GM18867 (cell line): Measurements from ENCODE around the gene ZAP70.

ENCODE experiments used
- ATAC-seq: cut with Tn5 transposase; IDR thresholded peaks from one replicate; pipeline ENCODE4 v1.9.1; 2021; ENCODE audit warnings: mild to moderate bottlenecking, moderate library complexity; ENCODE audit not compliant: unreplicated experiment

Gene ZAP70

DNA sequence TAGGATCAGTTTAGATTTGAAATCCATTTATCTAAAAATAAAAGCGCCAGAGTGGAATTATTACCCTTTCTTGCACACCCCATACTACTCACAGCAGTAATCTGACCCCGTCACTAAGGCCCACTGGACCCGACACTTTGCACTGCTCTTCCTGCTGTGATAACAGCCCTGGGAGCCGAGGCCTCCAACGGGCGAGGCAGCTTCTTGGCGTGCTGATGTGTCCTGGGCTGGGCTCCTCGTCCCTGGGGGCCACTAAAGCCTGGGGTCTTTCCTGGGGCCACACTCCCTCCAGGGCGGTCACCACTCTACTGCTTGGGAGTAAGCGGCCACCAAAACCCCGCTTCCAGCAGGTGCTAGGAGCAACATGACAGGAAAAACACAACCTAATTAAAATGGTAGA lies 61.7 kb downstream of the ZAP70 start:
- no peak for ATAC-seq

DNA sequence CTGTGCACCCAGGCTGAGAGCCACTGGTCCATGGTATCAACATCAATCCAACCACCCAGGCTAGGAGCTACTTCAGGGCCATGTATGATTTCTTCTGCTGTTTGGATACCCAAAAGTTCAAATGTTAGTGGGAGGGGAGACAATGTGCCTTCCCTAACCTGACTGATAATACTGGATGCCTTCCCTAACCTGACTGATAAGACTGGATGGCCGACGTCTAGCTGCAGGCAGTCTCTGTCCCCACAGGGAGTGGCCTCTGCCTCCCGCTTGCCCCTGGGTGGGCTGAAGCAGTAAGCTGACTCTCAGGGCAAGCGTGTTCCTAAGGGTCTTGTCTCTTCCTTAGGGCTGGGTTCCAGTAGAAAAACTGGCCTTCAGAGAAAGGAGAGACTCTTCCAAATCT lies 65.8 kb downstream of the ZAP70 start:
- ATAC-seq = no peak

DNA sequence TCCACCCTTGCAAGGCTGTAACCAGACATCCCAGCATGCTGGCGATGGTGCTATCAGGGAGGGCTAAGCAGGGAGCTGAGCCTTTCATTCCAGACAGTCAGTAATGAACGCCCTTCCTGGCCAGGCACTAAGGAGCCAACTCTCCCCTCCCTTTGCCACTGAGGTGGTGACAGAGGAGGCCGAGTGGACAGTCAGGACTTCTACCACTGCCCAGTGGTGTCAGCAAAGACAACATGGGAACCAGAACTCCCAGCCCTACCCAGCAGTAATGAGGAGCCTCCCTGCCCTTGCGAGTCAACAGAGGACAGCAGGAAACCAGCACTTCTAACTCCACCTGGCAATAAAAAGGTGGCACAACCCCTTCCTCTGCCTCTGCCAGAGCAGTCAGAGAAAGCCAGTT lies 68.6 kb downstream of the ZAP70 start:
- ATAC-seq = no peak

DNA sequence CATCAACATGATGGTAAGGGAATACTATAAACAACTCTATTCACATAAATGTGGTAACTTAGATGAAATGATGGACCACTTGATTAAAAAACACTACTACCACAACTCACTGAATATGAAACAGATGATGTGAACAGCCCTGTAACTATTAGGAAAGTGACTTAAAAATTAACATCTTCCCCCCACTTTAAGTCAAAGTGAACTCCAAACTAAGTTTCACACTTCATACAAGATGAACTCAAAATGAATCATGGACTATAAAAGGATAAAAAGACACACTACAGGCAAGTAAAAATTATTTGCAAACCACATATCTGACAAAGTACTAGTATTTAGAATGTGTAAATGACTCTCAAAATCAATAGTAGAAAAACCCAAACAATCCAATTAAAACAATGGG lies 71.6 kb downstream of the ZAP70 start:
- ATAC-seq = no peak

DNA sequence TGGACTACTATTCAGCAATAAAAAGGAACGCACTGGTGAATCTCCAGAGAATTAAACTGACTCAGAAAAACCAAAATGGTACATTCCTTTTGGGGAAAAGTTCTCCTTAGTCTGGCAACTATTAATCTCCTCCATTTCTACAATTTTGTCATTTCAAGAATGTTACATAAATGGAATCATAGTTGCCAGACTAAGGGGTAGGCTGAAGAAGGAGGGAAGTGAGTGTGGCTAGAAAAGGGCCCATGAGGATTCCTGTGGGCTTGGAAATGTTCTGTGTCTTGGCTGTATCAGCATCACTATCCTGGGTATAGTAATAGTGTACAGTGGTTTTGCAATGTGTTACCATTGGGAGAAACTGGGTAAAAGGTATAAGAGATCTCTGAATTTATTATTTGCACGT lies 72.4 kb downstream of the ZAP70 start:
- ATAC-seq = no peak

DNA sequence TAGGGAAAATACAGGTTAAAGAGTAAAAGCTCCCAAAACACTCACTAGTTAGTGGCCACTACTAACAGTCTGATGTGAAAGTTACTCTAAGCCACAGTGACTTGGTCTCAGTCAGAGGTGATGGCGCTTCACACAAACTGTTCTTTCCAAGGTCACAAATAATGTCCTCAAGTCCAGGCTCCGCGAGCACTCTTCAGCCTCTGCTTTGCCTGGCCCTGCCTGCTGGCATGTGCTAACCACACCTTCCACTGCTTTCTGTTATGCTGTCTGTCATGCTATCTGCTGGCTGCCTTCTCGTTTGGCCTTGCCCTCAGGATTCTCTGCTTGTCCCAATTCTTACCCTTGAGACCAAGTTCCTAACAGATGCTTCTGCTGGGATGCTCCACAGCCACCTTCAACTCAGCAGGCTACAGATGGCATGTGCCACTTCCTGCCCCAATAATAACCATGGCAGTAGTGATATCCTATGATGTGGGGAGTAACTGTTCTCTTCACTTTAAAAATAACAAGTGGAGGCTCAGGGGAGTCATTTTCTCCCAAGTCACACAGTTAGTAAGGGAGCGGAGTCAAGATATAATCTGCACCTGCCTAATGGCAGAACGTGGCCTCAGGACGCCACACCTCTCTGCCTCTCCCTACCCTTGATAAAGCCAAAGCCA lies 75.7 kb downstream of the ZAP70 start:
- no peak for ATAC-seq
